ENCODE measurements around the gene DELE1.
"Not testable (repeated sequence)": the region's sequence is repeated elsewhere in the genome, so short reads cannot be mapped to it uniquely, and the experiment has no call there.

Gene DELE1

DNA sequence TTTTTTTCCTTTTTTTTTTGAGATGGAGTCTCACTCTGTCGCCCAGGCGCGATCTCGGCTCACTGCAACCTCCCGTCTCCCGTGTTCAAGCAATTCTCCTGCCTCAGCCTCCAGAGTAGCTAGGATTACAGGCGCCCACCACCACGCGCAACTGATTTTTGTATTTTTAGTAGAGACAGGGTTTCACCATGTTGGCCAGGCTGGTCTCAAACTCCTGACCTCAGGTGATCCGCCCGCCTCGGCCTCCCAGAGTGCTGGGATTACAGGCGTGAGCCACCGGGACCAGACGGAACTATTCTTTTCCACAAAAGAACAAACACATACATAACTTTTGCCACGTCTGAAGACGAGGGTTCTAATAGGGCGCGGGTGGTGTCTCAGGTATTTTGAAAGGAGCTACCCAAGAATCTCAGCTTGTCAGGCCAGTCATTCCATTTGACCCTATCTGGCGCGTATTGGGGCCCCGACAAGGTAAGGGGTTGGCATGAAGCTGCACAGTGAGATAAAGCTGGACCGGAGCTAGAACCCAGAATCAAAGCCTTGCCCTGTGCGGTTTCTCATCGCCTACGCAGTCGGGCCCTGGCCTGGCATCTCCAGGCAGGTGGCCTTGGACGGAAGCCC lies 734 bp upstream of the DELE1 start:
- not testable (repeated sequence) for DNase-seq (ENCODE audit: low read depth in 2 of 2)

DNA sequence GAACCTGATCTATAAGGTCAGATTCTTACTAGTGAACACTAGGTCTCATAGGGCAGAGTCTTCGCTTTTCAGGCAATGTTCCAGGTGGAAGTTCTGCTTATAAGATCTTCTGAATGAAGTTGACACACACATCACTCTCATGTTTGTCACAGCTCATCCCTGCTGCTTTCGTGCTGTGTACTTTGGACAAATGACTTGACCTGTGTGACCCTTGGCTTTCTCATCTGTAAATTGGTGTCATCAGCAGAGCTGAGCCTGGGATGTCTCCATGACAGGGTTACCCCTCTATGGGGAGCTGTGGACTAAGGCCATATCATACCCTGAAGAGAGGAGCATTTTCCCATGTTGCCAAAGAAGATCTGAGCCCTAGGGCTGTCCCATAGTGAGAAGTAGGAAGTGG lies 2.8 kb downstream of the DELE1 start:
- DNase-seq (ENCODE audit: low read depth in 2 of 2): no peak

DNA sequence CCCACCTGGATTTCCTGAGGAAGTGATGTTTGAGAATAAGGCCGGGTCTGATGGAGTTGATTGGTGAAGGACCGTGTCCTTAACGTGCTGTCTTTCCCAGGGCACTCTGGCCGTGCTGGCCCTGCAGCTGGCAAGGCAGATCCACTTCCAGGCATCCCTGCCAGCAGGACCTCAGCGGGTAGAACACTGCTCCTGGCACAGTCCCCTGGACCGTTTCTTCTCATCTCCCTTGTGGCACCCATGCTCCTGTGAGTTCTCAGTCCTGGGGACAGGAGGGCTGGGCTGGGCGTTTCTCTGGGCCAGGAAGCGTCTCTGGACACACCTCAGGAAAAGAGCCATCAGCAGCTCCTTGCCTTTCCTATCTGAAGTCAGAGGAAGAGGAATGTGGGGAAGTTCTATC lies 4.4 kb downstream of the DELE1 start:
- DNase-seq (ENCODE audit: low read depth in 2 of 2): no peak

GRCh38 chr5:141929398-141930058 lies 5.9 kb downstream of the DELE1 start:
- DNase-seq (ENCODE audit: low read depth in 2 of 2): no peak

DNA sequence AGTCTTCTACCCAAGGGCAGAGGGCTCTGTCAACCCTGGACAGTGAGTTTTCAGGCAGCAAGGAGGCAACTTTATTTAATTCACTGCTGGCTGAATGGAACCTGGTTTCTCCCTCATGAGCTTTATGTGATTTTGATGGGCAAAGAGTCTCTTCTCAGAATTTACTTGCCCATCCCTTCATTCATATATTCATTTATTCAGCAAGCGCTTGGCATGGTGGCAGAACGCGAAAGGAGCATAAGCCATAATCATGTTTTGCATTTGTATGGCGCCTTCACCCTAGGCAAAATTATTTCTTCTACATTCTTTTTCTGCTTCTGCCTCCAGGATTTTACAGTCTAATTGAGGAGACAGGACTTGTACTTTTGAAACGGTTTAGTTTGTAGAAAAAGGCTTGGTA lies 8.0 kb downstream of the DELE1 start:
- DNase-seq (ENCODE audit: low read depth in 2 of 2): no peak

- no peak for DNase-seq (ENCODE audit: low read depth in 2 of 2)
Observed at GRCh38 chr5:141933151-141933550, 9.5 kb downstream of the DELE1 start.

DNA sequence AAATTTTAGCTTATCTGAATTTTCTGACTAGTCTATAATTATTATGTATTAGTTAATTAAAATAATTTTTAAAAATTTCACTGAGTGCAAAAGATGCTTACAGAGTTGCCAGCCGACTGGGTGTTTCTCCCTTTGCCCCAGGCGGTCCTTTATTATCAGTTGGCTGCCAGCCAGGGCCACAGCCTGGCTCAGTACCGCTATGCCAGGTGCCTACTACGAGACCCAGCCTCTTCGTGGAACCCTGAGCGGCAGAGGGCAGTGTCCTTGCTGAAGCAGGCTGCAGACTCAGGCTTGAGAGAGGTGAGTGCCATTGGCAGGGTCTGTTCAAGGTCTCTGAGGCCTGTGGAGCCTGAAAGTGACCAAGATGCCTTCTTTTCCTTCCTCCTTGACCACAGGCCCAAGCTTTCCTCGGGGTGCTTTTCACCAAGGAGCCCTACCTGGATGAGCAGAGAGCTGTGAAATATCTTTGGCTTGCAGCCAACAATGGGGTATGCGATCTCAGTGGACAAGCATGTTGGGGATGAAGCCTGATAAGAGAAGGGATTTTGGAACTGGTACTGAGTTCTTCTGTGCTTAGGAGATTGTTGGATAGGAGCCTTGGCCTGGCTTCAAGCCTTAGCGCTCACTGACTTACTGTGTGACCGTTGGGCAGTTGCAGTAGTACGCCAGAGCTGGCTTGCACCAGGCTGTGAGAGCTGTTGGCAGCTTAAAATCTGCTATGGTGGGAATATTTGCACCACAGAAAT lies 10.6 kb downstream of the DELE1 start:
- DNase-seq (ENCODE audit: low read depth in 2 of 2): no peak

- DNase-seq (ENCODE audit: low read depth in 2 of 2): no peak
Observed at GRCh38 chr5:141935538-141935937, 11.9 kb downstream of the DELE1 start.

DNA sequence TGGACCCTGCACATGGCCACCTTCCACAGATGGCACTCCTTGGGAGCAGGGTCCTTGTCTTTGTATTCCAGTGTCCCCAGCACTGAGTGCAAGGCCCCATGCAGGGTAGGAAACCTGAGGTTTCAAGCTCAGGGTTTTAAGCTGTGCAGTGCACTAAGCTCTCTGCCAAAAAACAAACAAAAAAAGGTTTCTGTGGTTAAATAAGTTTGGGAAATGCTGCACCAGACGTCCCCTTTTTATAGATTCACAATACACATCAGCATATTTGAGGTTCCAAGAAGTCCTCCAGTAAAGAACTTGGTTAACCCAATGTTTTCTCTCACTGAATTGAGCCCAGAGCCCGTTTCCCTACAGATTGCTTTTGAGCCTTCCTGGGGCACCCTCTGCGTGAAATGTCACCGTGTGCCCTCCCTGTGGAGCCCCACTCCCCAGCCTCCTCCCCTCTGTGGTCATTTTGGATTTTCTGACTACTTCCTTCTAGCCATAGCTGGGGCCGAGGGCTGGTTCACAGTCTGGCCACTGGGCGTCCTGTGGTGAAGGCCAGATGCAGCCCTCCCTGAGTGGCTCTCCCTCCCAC lies 17.1 kb downstream of the DELE1 start:
- no peak for DNase-seq (ENCODE audit: low read depth in 2 of 2)

GRCh38 chr5:141941307-141941706 lies 17.6 kb downstream of the DELE1 start:
- no peak for DNase-seq (ENCODE audit: low read depth in 2 of 2)

- DNase-seq (ENCODE audit: low read depth in 2 of 2): no peak
Observed at GRCh38 chr5:141941779-141942178, 18.1 kb downstream of the DELE1 start.

- DNase-seq (ENCODE audit: low read depth in 2 of 2): no peak
Observed at GRCh38 chr5:141942185-141942857, 18.6 kb downstream of the DELE1 start.

GRCh38 chr5:141944076-141944475 lies 20.4 kb downstream of the DELE1 start:
- DNase-seq (ENCODE audit: low read depth in 2 of 2): no peak

DNA sequence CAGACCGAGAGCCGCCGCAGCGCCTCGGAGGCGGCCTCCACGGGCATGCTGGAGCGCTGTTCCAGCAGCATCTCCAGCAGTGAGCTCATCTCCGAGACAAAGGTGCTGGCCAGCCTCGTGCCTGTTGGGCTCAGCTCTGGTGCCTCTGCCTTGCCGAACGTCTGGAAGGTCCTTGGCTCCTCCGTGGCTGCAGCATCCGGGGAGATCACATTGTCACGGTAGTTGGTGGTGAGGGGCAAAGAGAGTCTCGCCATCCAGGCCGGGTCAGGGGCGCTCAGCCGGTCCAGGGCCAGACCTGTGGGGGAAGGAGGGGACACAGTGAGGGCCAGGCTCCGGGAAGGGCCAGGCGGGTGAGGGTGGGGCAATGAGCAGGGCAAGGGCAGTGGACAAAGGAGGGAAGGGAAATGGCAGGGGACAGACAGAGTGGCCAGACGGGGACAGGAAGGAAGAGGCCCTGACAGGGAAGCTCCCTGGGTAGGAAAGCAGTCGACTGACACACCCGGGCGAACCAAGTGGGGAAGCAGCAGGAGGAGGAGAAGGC lies 21.9 kb downstream of the DELE1 start:
- no peak for DNase-seq (ENCODE audit: low read depth in 2 of 2)

DNA sequence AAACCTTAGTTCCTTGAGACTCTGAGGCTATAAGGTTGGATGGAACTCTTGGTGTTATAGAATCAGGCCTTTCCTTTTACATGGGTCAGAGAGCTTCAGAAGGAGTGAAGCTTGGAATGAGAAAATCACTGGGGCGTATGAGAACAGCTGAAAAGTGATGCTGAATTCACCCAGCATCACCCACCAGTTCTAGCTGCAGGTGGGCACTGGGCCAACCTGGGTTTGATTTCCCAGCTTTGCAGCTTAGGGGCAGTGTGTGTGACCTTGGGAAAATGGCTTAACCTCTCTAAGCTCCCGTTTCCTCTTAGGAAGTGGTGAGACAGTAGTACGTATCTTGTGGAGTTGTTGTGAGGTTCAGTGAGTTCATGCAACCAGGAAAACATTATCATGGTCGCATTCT lies 23.6 kb downstream of the DELE1 start:
- no peak for DNase-seq (ENCODE audit: low read depth in 2 of 2)

DNA sequence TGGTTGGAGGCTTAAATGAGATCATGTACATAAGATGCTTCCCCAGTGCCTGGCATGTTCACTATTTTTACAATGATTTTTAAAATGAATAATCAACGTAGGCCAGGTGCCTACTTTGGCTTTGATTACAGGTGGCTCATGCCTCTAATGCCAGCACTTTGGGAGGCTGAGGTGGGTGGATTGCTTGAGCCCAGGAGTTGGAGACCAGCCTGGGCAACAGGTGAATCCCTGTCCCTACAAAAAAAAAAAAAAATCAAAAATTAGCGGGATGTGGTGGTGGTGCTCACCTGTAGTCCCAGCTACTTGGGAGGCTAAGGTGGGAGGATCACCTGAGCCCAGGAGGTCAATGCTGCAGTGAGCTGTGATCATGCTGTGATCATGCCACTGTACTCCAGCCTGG lies 25.1 kb downstream of the DELE1 start:
- DNase-seq (ENCODE audit: low read depth in 2 of 2): no peak

DNA sequence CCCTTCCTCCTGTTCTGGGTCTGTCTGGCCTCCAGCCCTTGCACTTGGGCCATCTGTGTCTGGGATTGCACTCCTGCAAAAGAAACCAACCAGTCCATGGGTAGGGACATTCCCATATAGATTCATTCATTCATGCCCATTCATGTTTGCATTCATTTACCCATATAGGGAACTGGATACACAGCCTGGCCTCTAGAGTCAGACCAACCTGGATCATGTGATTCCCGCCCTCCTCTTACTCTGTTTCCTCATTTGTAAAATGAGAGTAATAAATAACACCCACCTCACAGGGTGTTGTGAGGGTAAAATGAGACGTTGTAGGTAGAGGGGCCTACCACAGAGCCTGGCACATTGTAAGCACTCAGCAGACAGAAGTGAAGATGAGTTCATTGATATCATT lies 25.8 kb downstream of the DELE1 start:
- DNase-seq (ENCODE audit: low read depth in 2 of 2): no peak

DNA sequence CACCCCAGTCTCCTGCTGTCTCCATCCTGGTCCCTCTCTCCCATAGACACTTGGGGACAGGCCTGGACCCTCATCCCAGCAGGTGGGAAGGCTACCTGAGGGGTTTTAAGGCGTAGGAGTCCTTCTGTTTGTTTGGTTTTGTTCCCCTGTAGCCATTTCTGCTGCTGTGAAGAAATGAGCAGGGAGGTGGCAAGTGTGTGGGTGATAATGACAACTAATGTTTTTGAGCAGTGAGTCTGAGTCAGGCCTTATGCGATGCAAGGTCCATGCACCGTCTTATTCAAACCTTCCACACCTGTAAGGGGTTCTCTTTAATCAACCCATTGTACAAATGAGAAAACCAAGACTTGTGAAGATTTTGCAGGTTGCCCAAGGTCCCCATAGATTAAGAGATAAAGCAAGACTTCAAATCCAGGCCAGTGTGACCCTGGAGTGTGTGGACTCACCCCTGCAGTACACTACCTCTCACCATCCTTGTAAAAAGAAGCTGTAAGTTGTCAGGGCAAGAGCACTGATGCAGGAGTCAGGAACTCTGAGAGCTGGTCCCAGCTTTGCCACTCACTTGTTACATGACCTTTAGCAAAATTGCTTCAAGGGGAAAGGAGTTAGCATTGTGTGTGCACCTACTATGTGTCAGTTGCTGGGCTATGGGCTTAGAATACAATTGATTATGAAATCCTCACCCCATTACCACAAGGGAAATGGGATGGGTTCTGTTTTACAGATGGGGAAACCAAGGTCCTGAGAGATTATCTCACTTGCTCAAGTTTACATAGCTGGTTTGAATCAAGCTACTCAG lies 26.7 kb downstream of the DELE1 start:
- no peak for DNase-seq (ENCODE audit: low read depth in 2 of 2)

- DNase-seq (ENCODE audit: low read depth in 2 of 2): no peak
Observed at GRCh38 chr5:141951332-141951781, 27.7 kb downstream of the DELE1 start.

- no peak for DNase-seq (ENCODE audit: low read depth in 2 of 2)
Observed at GRCh38 chr5:141952020-141952419, 28.3 kb downstream of the DELE1 start.

DNA sequence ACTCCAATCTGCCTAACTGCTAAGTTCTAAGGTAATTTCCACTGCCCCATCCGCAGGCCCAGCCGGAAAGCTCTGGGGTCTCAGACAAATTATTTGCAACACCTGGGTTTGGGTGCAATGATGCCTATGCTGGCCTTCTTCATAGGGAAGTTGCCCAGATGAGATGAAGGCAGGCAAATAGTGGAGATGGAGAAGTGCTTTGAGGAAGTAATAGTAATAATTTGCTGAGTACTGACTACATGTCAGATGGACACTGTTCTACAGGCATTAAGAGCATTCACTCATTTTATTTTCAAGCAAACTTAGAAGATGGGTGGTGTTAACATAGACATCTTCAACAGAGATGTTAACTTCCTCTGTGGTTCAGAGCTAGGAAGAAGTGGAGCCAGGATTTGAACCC lies 30.5 kb downstream of the DELE1 start:
- no peak for DNase-seq (ENCODE audit: low read depth in 2 of 2)
